A204.1 (cell line): ENCODE data around the gene NLRP14.

Experiments used
- FAIRE-seq: peaks from 2 replicates; lab custom pipeline; 2012; peaks lifted over from hg19 to GRCh38; lab: Jason Lieb, UNC

NLRP14 gene

DNA sequence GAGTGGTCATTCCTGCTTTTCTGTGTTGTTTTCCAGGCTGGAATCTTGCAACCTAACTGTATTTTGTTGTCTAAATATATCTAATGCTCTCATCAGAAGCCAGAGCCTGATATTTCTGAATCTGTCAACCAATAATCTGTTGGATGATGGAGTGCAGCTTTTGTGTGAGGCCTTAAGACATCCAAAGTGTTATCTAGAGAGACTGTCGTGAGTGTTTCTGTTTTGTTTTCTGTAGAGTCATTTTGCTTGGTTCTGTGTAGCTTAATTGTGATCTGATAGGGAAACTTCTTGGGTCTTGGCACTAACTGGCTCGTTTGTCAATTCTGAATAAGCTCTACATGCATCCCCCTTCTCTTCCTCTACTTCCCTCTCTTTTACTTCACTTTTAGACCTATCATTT is 37.4 kb downstream of the NLRP14 start:
- no peak for FAIRE-seq

DNA sequence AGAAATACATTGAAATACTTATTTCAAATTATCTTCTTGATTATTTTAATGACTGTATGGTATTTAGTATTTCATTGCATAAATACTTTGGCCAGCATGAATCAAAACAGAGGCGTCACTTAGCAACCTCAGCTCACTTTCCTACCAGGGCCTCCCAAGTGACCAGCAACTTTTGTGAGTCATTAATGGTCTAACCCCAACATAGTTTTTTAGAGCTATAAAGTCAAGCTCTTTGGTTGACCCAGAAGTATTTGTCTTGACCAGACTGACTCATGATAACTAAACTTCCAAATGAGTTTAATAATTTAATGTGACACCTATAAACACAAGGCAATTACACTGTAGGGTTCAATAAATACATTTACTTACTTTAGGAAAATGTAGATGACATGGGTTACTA is 40.6 kb downstream of the NLRP14 start:
- no peak for FAIRE-seq

DNA sequence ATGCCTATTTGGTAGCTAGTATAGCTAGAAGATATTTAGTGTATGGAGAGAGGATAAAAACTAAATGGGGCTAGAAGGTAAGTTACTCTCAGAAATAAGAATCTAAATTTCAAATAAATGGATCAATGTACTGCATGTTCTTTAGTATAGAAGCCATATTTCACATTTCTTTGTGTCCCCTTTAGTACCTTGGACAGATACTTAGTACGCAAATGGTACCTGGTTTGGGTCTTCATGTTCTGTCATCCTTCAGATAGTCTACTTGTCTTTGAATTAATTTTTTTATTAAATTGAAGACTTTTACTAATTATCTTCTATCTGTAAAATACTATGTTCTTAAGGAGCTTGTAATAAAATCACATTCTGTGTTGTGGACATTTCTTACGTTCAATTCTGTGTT is 42.3 kb downstream of the NLRP14 start:
- FAIRE-seq, result no peak

DNA sequence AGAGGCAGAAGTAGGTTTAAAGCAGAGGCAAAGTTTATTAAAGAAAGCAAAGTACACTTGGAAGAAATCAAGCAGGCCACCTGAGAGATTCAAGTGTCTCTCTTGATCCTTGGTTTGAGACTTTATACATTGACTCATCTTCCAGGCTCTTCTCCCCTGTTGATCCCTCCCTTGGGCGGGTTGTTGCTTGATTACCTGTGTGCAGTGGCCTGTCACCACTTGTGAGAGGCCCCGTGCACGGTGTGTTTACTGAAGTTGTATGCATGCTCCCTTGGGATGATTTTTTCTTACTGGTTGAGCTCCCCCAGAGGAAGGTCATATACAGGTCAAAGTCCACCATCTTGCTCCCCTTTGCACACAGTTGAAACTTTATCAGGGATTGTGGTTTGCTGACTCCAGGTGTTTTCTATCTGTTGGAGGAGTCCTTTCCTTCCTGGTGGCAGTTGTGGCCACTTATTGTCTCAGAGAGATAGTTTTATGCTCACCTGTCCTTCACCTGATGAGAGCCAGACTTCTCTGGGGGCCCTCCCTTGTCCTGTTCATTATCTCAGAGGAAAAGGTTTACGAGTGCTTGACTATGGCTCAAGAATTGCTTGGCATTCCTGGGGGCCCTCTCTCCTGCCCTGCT is 52.2 kb downstream of the NLRP14 start:
- FAIRE-seq, result no peak

DNA sequence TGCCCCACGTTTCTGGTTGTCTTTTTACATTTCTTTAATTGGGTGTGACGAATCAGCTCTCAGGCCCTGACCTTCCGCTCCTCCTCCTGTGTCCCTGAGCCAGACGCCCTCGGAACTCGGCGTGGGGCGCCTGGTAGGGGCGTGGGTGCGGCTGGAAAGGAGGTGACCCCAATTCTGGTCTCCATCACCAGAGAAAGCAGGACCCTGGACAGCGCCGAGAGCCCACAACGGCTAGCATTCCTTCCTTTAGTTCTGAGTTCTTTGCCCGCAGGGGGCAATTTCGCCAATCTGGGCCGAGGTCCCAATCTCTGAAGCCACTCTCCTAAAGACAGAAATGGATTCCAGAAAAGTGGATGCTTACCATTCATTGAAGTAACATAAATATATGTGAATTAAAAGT is 56.8 kb downstream of the NLRP14 start:
- no peak for FAIRE-seq

DNA sequence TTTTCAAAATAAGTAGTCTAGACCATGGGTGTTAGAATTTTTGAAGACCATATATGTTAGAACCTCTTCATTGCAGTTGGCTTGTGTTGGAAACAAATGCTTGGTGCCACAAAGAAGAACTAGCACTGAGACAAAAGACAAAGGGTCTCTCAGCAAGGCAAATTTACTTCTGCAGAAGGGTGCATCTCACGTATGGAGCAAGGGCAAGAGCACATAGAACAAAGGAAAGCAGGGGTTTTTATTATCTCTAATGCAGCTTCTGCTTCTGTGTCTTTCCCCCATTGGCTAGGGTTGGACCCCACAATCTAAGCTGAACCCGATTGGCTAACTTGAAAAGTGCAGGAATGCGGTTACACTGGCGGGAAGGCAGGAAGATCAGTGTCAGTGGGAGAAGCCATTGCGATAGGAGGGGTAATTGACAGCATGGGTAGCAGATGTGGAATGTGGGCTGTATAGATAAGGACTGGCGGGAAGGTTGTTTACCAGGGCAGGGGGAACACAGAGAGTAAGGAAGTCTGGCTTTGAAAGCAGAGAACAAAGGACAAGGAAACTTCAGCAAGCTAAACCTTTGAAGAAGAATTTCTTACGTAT is 59.4 kb downstream of the NLRP14 start:
- no peak for FAIRE-seq

DNA sequence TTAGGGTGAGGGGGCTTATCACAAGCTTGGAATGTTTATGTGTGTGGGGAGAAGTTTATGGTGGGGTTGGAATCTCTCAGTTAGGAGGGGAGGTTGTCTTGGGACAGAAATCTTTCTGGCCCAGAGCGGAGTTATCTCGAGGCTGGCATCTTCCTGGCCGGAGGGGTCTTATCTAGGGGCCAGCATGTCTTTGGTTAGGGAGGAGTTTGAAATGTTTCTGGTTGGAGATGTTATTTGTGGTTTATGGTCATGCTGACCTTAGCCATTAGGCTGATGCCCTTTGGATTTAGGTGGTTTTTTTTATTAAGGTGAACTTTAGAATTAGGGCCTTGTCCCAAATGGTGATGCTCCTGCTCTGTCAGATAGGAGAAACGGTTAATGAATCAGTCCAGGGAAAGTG is 60.6 kb downstream of the NLRP14 start:
- FAIRE-seq, result no peak

DNA sequence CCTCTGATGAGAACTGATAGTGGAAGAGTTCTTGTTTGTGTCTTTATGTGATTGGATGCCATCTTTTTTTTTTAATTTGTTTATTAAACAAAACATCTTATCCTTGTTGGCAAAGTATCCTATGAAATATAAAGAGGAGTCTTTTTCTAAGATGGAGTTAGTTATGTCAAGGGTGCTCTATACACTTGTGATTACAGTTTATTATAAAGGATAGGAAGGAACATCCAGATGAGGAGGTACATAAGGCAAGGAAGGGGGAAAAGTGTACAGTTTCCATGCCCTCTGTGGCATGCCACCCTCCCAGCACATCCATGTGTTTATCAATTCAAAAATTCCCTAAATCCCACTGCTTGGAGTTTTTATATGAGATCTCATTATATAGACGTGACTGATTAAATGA is 61.2 kb downstream of the NLRP14 start:
- no peak for FAIRE-seq

DNA sequence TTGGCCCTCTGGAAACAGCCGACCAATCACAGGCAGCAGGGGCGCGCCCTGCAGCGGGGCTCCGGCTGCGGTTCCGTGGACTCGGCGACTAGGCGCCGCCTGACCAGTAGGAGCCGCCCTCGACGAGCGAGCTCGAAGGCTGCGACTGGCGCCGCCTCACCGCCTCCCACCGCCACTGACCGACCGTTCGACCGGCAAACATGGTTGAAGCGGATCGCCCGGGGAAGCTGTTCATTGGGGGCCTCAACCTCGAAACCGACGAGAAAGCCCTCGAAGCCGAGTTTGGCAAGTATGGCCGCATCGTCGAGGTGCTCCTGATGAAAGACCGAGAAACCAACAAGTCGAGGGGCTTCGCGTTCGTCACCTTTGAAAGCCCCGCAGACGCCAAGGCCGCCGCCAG is 68.6 kb downstream of the NLRP14 start, which contains the start of gene RBMXL2:
Gene RBMXL2, plus strand, starts transcription at position 78 of the 400 bp plus-strand sequence. Its CDS starts 123 bp downstream, at position 201.
- no peak for FAIRE-seq

DNA sequence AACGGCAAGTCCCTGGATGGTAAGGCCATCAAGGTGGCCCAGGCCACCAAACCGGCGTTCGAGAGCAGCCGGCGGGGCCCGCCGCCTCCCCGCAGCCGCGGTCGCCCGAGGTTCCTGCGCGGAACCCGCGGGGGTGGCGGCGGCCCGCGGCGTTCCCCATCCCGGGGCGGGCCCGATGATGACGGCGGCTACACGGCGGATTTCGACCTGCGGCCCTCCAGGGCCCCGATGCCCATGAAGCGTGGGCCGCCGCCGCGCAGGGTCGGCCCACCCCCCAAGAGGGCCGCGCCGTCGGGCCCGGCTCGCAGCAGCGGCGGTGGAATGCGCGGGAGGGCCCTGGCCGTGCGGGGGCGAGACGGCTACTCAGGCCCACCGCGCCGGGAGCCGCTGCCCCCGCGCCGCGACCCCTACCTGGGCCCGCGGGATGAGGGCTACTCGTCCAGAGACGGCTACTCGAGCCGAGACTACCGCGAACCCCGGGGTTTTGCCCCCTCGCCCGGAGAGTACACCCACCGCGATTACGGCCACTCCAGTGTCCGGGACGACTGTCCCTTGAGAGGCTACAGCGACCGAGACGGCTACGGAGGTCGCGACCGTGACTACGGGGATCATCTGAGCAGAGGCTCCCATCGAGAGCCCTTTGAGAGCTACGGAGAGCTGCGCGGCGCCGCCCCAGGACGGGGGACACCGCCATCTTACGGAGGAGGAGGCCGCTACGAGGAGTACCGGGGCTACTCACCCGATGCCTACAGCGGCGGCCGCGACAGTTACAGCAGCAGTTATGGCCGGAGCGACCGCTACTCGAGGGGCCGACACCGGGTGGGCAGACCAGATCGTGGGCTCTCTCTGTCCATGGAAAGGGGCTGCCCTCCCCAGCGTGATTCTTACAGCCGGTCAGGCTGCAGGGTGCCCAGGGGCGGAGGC is 69.3 kb downstream of the NLRP14 start:
- no peak for FAIRE-seq

DNA sequence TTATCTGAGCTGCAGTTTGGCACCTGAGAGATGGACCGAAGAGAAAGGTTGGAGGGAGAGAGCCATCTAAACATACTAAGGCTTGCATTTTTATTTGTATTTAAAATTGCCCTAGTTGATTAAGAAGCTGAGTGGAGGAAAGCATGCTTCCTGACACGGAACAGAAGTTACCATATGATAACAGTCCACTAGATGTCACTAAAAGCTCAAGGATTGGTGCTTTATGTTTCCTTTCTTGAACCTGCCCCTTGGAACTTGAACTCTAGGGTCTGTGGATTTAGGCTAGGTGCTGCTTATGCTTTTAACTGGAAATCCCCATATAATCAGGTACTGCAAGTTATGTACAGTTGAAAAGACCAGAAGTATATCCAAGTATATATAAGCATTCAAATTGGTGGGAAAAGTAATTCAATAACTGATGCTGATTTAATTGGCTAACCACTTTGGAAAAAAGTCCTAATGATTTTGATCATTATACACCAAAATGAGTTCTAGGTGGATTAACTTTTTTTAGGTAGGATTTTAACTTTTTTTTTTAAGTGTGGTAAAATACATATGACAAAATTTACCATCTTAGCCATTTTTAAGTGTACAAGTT is 78.1 kb downstream of the NLRP14 start:
- FAIRE-seq, result peak; percentile 77

DNA sequence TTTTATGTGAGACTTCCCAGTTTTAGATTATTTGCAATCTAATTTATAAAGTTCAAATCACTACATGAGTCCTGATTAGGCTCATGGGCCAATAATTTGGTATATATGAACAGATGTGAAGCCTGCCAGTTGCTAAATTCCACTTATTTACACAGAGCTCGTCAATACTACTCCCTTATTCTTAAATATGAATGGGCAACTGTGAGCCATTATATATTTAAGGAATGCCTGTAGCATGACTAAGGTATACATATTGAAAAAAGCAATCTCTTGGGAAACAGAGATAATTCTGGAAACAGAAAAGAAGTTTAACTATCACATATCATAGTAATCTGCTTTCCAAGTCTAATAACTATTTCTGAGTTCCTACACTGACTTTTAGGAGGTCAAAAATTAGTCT is 95.5 kb downstream of the NLRP14 start:
- no peak for FAIRE-seq

DNA sequence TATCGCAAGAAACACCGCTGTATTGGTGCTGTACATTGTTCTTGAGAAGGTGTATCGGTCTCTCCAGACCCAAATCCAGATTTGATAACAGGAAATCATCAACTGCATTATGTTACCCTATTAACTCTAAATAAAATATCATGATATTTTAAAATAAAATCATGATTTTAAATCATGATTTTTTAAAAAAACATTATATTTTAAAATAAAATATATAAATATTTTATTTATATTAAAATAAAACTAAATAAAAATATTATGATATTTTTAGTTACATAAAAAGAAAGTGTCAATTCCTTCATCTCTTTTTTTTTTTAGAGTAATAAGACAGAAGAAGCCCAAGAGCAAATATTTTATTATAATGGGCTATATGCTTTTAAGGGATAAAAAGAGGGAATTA is 96.1 kb downstream of the NLRP14 start:
- peak; percentile 94 for FAIRE-seq
